ENCODE measurements around the gene FIG4. TPM values are rescaled to one million over a fixed set of nuclear protein-coding genes. Genes with fewer than 3 reads are reported as not detected.

Gene FIG4
- total and polyA plus RNA-seq, 2 of the 13 experiments (the other 11 are each of a cell fraction or from before 2014, with no cell fraction given): 5.5 to 7.9 TPM

GRCh38 chr6:109690737-109691621 is at the start of gene FIG4, which contains the start of gene AK9 (continued):
- no peak for TF ChIP-seq ZNF281 (CRISPR knock-in tag; IDR thresholded peaks at IDR 0.05; ENCODE audit: borderline replicate concordance)
- no peak for TF ChIP-seq ZUFSP (CRISPR knock-in tag; IDR thresholded peaks at IDR 0.05; ENCODE audit: borderline replicate concordance)
- TF ChIP-seq CREM (IDR thresholded peaks at IDR 0.05): peak; percentile 61
- no peak for TF ChIP-seq CREM (CRISPR knock-in tag; IDR thresholded peaks at IDR 0.05)
- no peak for TF ChIP-seq SMARCC2 (IDR thresholded peaks at IDR 0.05)
- TF ChIP-seq ERF (CRISPR knock-in tag; IDR thresholded peaks at IDR 0.05): peak; percentile 30; the same call in 1 of the 2 replicates
- peak; percentile 10; the same call in 1 of the 2 replicates for TF ChIP-seq HDAC2 (CRISPR knock-in tag; IDR thresholded peaks at IDR 0.05)
- TF ChIP-seq MNT (IDR thresholded peaks at IDR 0.05): no peak
- peak; percentile 59; the same call in 1 of the 2 replicates for TF ChIP-seq EHMT2 (IDR thresholded peaks at IDR 0.05; ENCODE audit: borderline replicate concordance, low read depth, low read length)
- no peak for TF ChIP-seq EED (CRISPR knock-in tag; IDR thresholded peaks at IDR 0.05)
- TF ChIP-seq FLYWCH1 (CRISPR knock-in tag; IDR thresholded peaks at IDR 0.05): no peak
- TF ChIP-seq ZNF382 (CRISPR knock-in tag; IDR thresholded peaks at IDR 0.05; ENCODE audit: borderline replicate concordance): no peak
- no peak for TF ChIP-seq KAT2B (IDR thresholded peaks at IDR 0.05; ENCODE audit: borderline replicate concordance, low read depth, low read length)
- TF ChIP-seq SKI (IDR thresholded peaks at IDR 0.05; ENCODE audit: partially characterized antibody): no peak
- peak; percentile 71 for TF ChIP-seq ELF3 (CRISPR knock-in tag; IDR thresholded peaks at IDR 0.05)
- TF ChIP-seq U2AF1 (optimal IDR thresholded peaks at IDR 0.05; ENCODE audit: low read depth, low read length): no peak
- 0 out of 2 replicates have a peak, but pooled peaks have one; percentile 27 for TF ChIP-seq ZNF770 (CRISPR knock-in tag; IDR thresholded peaks at IDR 0.05)
- TF ChIP-seq ATM (IDR thresholded peaks at IDR 0.05; ENCODE audit: borderline replicate concordance): no peak
- peak; percentile 80; the same call in 1 of the 2 replicates for TF ChIP-seq ZFX (CRISPR knock-in tag; IDR thresholded peaks at IDR 0.05; ENCODE audit: low read depth)
- TF ChIP-seq SMC3 (IDR thresholded peaks at IDR 0.05; ENCODE audit: low read length): no peak
- TF ChIP-seq ZIK1 (CRISPR knock-in tag; IDR thresholded peaks at IDR 0.05; ENCODE audit: borderline replicate concordance, low read depth): no peak
- no peak for TF ChIP-seq ARNT (IDR thresholded peaks at IDR 0.05)

All from HepG2 (cell line).